OCI-LY3 (cell line): ENCODE results near the gene AGBL1.

Experiments used
- H2AFZ ChIP-seq: fragments of 200-600, 300-600 bp; shearing (Covaris generic); 2 replicates; pipeline ENCODE4 v1.6.0; 2014; ENCODE audit warnings: antibody characterized with exemption, low read depth, low read length
- H3K27ac ChIP-seq: fragments of 200-600, 300-600 bp; sonication (generic); 2 replicates; pipeline ENCODE4 v1.5.1; 2014; ENCODE audit warnings: mild to moderate bottlenecking, low read length, moderate library complexity, mixed read lengths
- H3K27me3 ChIP-seq: fragments of 200-600, 300-600 bp; sonication (generic); 2 replicates; pipeline ENCODE4 v1.6.1; 2014; ENCODE audit warnings: low read depth, low read length, mixed read lengths
- H3K36me3 ChIP-seq: fragments of 200-600, 300-600 bp; sonication (generic); replicated peaks from 2 replicates; pipeline ENCODE3; 2014; ENCODE audit warnings: low read depth, low read length, mixed read lengths
- H3K4me1 ChIP-seq: fragments of 300-600, 200-600 bp; sonication (generic); 2 replicates; pipeline ENCODE4 v1.6.1; 2014; ENCODE audit warnings: low read length, mixed read lengths
- H3K4me2 ChIP-seq: fragments of 200-600, 300-600 bp; sonication (generic); 2 replicates; pipeline ENCODE4 v1.6.1; 2014; ENCODE audit warnings: low read length, mixed read lengths
- H3K4me3 ChIP-seq: fragments of 300-600, 200-600 bp; sonication (generic); 2 replicates; pipeline ENCODE4 v1.5.1; 2014; ENCODE audit warnings: antibody characterized with exemption, mild to moderate bottlenecking, low read length, moderate library complexity
- H3K79me2 ChIP-seq: fragments of 300-600, 200-600 bp; shearing (Covaris generic); 2 replicates; pipeline ENCODE4 v1.6.1; 2014; ENCODE audit warnings: mild to moderate bottlenecking, low read length, mixed read lengths
- H3K9ac ChIP-seq: fragments of 300-600, 200-600 bp; shearing (Covaris generic); 2 replicates; pipeline ENCODE4 v1.6.0; 2014; ENCODE audit warnings: mild to moderate bottlenecking, low read length, moderate library complexity
- H3K9me3 ChIP-seq: fragments of 200-600, 300-600 bp; shearing (Covaris generic); 2 replicates; pipeline ENCODE4 v1.6.1; 2014; ENCODE audit warnings: low read length, mixed read lengths; ENCODE audit not compliant: insufficient read depth
- H4K20me1 ChIP-seq: fragments of 200-600, 300-600 bp; sonication (generic); 2 replicates; pipeline ENCODE4 v1.6.1; 2016; ENCODE audit warnings: low read length, mixed read lengths; ENCODE audit not compliant: insufficient read depth
- CTCF ChIP-seq: fragments of 200-600, 300-600 bp; sonication (generic); IDR thresholded peaks from 2 replicates; pipeline ENCODE4 v1.5.1; 2014; ENCODE audit warnings: antibody characterized with exemption, low read length, low read depth
- EZH2phosphoT487 ChIP-seq: fragments of 200-600 bp; shearing (Covaris generic); IDR thresholded peaks from 2 replicates; pipeline ENCODE4 v1.6.1; 2018; ENCODE audit warnings: antibody characterized with exemption, mixed run types, low read depth

Gene AGBL1

GRCh38 chr15:86916671-86917360 is 837.1 kb downstream of the AGBL1 start:
- Histone ChIP-seq H3K79me2 (no peaks in the 10 kb centered on the region), H3K9me3 (no peaks in the 10 kb centered on the region), H2AFZ (no peak overlapping the region), H3K4me2 (no peak overlapping the region), H3K4me1 (no peaks in the 10 kb centered on the region), H3K9ac (no peak overlapping the region), H4K20me1 (no peaks in the 10 kb centered on the region), H3K27ac (no peak overlapping the region), H3K27me3 (peaks cover 9% of the 10 kb centered on the region), H3K36me3 (no peaks in the 10 kb centered on the region), H3K4me3 (no peak overlapping the region)
- no peak for TF ChIP-seq CTCF
- TF ChIP-seq EZH2phosphoT487, result no peak

- H3K27me3 ChIP-seq, result peaks cover 9% of the 10 kb centered on the region
- H3K4me2 ChIP-seq, result no peak overlapping the region
- no peak overlapping the region for H2AFZ ChIP-seq
- no peak overlapping the region for H3K27ac ChIP-seq
- no peaks in the 10 kb centered on the region for H3K36me3 ChIP-seq
- no peaks in the 10 kb centered on the region for H3K4me1 ChIP-seq
- H3K4me3 ChIP-seq, result no peak overlapping the region
- no peaks in the 10 kb centered on the region for H3K9me3 ChIP-seq
- no peaks in the 10 kb centered on the region for H3K79me2 ChIP-seq
- TF ChIP-seq EZH2phosphoT487 (no peak), CTCF (no peak)
- no peaks in the 10 kb centered on the region for H4K20me1 ChIP-seq
- no peak overlapping the region for H3K9ac ChIP-seq
Observed at GRCh38 chr15:86917361-86917671, 837.6 kb downstream of the AGBL1 start.

GRCh38 chr15:86919581-86919980 is 839.9 kb downstream of the AGBL1 start:
- TF ChIP-seq CTCF (no peak), EZH2phosphoT487 (no peak)
- Histone ChIP-seq H3K27ac (no peak overlapping the region), H3K27me3 (peaks cover 9% of the 10 kb centered on the region), H4K20me1 (no peaks in the 10 kb centered on the region), H3K9me3 (no peaks in the 10 kb centered on the region), H2AFZ (no peak overlapping the region), H3K4me2 (no peak overlapping the region), H3K9ac (no peak overlapping the region), H3K4me1 (no peaks in the 10 kb centered on the region), H3K4me3 (no peak overlapping the region), H3K79me2 (no peaks in the 10 kb centered on the region), H3K36me3 (no peaks in the 10 kb centered on the region)

GRCh38 chr15:86929461-86929860 is 849.8 kb downstream of the AGBL1 start:
- H3K27me3 ChIP-seq, result no peaks in the 10 kb centered on the region
- H3K4me2 ChIP-seq, result no peak overlapping the region
- H3K79me2 ChIP-seq, result no peaks in the 10 kb centered on the region
- H2AFZ ChIP-seq, result no peak overlapping the region
- H3K9ac ChIP-seq, result no peak overlapping the region
- H3K4me3 ChIP-seq, result no peak overlapping the region
- no peaks in the 10 kb centered on the region for H3K36me3 ChIP-seq
- H4K20me1 ChIP-seq, result 0 out of 2 replicates have a peak, but pooled peaks cover 3% of the 10 kb centered on the region
- no peaks in the 10 kb centered on the region for H3K9me3 ChIP-seq
- no peak for TF ChIP-seq EZH2phosphoT487
- TF ChIP-seq CTCF, result no peak
- no peaks in the 10 kb centered on the region for H3K4me1 ChIP-seq
- no peak overlapping the region for H3K27ac ChIP-seq
